Muscle layer of duodenum (tissue), 2 donors: ENCODE results near the gene SALL3.

Source experiments
- H3K27ac ChIP-seq: one replicate; pipeline ENCODE4 v1.7.0; 2013; ENCODE audit warnings: mild to moderate bottlenecking, low read length
- H3K27me3 ChIP-seq: one replicate; pipeline ENCODE4 v1.7.0; 2013; ENCODE audit warnings: low read depth, mild to moderate bottlenecking, control low read depth, low read length
- H3K36me3 ChIP-seq, 2 donors: one replicate each; pipeline ENCODE4 v1.7.0; 2013; ENCODE audit warnings: low read length in 2 of 2, control low read depth in 1 of 2, mild to moderate bottlenecking in 1 of 2; ENCODE audit not compliant: insufficient read depth in 2 of 2, control insufficient read depth in 1 of 2
- H3K4me1 ChIP-seq, 2 donors: one replicate each; pipeline ENCODE4 v1.7.0; 2013; ENCODE audit warnings: low read length in 2 of 2, mild to moderate bottlenecking in 2 of 2, control low read depth in 1 of 2, moderate library complexity in 1 of 2; ENCODE audit not compliant: insufficient read depth in 2 of 2, control insufficient read depth in 1 of 2
- H3K4me3 ChIP-seq, 2 donors: one replicate each; pipeline ENCODE4 v1.7.0; 2013; ENCODE audit warnings: low read length in 2 of 2, low read depth in 1 of 2, mild to moderate bottlenecking in 1 of 2
- H3K9me3 ChIP-seq, 2 donors: one replicate each; pipeline ENCODE4 v1.7.0; 2013; ENCODE audit warnings: low read length in 2 of 2, control low read depth in 1 of 2, mild to moderate bottlenecking in 1 of 2; ENCODE audit not compliant: control insufficient read depth in 1 of 2
- donor health status: healthy.

The SALL3 gene

DNA sequence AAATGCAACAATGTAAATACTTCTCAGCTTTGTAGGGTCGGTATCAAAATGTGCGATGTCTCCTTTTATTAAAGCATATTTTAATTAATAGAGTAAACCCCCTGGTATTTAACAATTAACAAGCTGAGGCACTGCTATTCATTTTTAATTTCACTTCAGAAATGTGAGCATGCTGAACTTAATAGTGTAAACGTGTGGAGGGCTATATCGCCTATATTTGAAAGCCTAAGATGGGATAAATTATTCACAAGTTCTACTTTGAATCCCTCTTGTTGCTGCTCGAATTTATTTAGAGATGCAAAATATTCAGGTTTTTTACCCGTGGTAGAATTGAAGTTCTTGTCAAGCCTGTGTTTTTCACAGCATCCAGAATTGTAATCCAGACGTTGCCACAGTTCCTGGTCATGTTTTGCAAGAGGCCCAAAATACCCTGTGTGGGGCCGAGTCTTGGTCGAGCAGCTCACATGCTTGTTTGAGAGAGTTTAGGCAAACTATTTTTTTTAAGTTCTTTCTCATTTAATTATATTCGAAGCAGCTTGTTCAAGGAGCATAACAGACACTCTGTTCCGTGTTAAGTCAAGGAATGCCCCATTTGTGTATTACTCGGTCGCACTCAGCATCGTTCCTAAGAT lies 2.5 kb downstream of the SALL3 start:
- Histone ChIP-seq H3K4me1 (peaks cover 0 to 33% of the 10 kb centered on the region in 2 donors), H3K27me3 (peaks cover 52% of the 10 kb centered on the region), H3K4me3 (no peak overlapping the region), H3K9me3 (no peaks in the 10 kb centered on the region), H3K27ac (no peak overlapping the region), H3K36me3 (no peaks in the 10 kb centered on the region)

DNA sequence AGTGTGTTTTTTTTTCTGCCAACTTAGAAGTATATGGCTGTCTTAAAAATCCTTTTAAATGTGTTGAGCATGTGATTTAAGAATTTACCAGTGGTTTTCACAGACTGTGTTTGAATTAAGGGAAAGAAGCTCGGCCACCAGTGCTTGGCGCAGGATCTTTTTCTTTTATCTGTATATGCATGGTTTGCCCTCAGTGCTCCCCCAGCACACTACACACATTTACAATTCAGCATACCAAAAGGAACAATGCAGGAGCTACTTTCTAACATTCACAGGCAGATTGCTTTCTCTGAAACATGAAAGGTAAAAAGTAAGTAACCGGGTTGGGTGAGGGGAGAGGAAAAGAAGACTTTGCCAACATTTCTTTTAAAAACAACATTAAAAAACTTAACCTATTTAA lies 3.9 kb downstream of the SALL3 start:
- Histone ChIP-seq H3K4me1 (peaks cover 0 to 24% of the 10 kb centered on the region in 2 donors), H3K4me3 (no peak overlapping the region), H3K27me3 (peaks cover 49% of the 10 kb centered on the region), H3K27ac (no peak overlapping the region), H3K9me3 (no peaks in the 10 kb centered on the region), H3K36me3 (no peaks in the 10 kb centered on the region)

DNA sequence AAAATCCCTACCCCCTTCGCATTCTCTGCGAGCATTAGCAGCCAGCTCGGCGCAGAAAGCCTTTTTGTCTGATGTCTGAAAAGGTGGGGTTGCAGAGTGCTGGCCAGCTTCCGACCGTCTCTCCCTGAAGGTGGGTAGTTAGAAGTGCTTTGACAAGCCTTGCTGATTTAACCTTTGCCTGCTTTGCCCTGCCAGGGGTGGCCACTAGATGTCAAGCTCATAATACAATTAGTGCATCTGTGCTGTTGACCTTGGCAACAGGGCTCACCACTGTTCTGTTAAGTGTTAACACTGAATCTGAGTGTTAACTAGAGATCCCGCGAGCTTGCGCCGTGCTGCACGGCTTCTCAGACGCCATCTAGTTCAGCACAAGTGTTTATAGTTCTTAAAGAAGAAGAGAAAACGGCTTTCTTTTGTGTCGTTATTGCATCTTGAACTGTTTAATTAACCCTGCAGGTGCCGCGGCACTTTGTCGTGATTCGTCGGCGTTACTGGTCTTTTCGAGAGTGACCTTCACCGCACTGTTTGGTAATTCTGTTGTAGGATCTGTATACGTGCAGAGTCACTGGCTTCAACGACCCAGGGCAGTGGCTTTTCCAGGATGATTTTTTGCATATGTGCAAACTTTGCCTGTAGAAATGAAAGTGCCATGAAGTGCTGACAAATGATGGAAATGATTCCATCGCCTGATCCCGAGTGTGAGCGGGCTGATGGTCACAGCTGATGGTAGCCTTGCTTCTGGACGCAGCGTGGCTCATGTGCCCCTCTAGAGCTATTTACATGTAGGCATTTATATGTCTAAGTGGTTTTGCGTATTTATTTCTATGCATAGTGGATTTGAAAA lies 5.5 kb downstream of the SALL3 start:
- no peaks in the 10 kb centered on the region for H3K36me3 ChIP-seq
- no peaks in the 10 kb centered on the region for H3K9me3 ChIP-seq
- no peak overlapping the region for H3K4me3 ChIP-seq
- no peak overlapping the region for H3K27ac ChIP-seq
- peaks cover 47% of the 10 kb centered on the region for H3K27me3 ChIP-seq
- H3K4me1 ChIP-seq, result peaks cover 0 to 18% of the 10 kb centered on the region in 2 donors

DNA sequence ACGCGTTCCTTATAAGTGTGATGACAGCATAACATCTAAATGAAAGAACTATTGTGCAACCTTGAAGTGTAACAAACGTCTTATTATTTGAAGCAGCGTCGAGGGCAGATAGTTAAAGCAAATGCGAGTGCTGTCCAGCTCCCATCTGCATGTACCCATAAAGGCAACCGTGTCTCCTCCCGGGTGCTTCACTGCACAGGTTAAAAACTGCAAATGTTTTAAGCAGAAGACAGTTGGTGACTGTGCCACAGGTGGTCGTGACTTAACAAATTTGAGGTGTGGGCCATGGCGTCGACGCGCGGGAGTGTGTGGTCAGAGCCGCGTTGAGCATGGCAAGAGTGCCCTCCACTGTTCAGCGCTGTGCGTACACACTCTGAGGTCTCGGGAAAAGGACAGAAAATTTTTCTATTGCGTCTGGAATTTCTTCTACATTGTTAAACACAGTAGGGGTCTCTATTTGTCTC lies 6.4 kb downstream of the SALL3 start:
- H3K36me3 ChIP-seq, result no peaks in the 10 kb centered on the region
- peaks cover 0 to 9% of the 10 kb centered on the region in 2 donors for H3K4me1 ChIP-seq
- H3K9me3 ChIP-seq, result no peaks in the 10 kb centered on the region
- H3K27ac ChIP-seq, result no peak overlapping the region
- no peak overlapping the region for H3K4me3 ChIP-seq
- H3K27me3 ChIP-seq, result peaks cover 42% of the 10 kb centered on the region

DNA sequence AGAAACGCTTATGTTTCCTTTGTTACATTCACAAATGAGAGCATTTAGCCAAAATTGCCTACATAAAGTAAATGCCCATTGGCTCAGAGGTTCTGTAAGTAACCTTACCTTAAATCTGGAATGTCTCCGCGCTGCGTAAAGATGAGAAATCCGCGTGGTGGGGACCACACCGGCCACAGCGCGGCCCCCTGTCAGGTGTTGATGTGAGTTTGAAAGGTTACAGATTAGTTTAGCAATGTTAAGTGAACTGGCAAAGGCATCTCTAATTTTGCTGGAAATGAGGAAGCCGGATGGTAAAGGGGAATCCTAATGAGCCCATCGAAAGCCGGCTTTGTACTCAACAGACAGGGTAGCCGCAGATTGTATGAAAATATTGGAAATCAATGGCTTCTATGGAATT lies 11.8 kb downstream of the SALL3 start:
- no peaks in the 10 kb centered on the region for H3K27me3 ChIP-seq
- H3K4me3 ChIP-seq, result no peak overlapping the region
- no peaks in the 10 kb centered on the region for H3K9me3 ChIP-seq

DNA sequence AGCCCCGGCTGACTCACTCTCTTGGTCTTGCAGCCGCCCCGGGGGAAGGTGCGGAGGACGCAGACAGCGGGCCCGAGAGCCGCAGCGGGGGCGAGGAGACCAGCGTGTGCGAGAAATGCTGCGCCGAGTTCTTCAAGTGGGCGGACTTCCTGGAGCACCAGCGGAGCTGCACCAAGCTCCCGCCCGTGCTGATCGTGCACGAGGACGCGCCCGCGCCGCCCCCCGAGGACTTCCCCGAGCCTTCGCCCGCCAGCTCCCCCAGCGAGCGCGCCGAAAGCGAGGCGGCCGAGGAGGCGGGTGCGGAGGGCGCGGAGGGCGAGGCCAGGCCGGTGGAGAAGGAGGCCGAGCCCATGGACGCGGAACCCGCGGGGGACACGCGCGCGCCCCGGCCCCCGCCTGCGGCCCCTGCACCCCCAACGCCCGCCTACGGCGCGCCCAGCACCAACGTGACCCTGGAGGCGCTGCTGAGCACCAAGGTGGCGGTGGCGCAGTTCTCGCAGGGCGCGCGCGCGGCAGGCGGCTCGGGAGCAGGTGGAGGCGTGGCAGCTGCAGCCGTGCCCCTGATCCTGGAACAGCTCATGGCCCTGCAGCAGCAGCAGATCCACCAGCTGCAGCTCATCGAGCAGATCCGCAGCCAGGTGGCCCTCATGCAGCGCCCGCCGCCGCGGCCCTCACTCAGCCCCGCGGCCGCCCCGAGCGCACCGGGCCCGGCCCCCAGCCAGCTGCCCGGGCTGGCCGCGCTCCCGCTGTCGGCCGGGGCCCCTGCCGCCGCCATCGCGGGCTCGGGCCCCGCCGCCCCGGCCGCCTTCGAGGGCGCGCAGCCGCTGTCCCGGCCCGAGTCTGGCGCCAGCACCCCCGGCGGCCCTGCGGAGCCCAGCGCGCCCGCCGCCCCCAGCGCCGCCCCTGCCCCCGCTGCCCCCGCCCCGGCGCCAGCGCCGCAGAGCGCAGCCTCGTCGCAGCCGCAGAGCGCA lies 12.7 kb downstream of the SALL3 start:
- H3K4me1 ChIP-seq, result no peaks in the 10 kb centered on the region
- H3K4me3 ChIP-seq, result no peak overlapping the region
- H3K36me3 ChIP-seq, result no peaks in the 10 kb centered on the region
- H3K27ac ChIP-seq, result no peak overlapping the region
- H3K27me3 ChIP-seq, result no peaks in the 10 kb centered on the region
- no peaks in the 10 kb centered on the region for H3K9me3 ChIP-seq

More for the DNA sequence above, 11.8 kb downstream of the SALL3 start:
- H3K27ac ChIP-seq, result no peak overlapping the region
- no peaks in the 10 kb centered on the region for H3K36me3 ChIP-seq
- no peaks in the 10 kb centered on the region for H3K4me1 ChIP-seq

DNA sequence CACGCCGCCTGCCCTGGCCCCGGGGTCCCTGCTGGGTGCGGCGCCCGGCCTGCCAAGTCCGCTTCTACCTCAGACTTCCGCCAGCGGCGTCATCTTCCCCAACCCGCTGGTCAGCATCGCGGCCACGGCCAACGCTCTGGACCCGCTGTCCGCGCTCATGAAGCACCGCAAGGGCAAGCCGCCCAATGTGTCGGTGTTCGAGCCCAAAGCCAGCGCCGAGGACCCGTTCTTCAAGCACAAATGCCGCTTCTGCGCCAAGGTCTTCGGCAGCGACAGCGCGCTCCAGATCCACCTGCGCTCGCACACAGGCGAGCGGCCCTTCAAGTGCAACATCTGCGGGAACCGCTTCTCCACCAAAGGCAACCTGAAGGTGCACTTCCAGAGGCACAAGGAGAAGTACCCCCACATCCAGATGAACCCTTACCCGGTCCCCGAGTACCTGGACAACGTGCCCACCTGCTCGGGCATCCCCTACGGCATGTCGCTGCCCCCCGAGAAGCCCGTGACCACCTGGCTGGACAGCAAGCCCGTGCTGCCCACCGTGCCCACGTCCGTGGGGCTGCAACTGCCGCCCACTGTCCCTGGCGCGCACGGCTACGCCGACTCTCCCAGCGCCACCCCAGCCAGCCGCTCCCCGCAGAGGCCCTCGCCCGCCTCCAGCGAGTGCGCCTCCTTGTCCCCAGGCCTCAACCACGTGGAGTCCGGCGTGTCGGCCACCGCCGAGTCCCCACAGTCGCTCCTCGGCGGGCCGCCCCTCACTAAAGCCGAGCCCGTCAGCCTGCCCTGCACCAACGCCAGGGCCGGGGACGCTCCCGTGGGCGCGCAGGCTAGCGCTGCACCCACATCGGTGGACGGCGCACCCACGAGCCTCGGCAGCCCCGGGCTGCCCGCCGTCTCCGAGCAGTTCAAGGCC lies 13.7 kb downstream of the SALL3 start:
- Histone ChIP-seq H3K36me3 (no peaks in the 10 kb centered on the region), H3K27me3 (no peaks in the 10 kb centered on the region), H3K4me3 (no peak overlapping the region), H3K9me3 (no peaks in the 10 kb centered on the region), H3K27ac (no peak overlapping the region), H3K4me1 (no peaks in the 10 kb centered on the region)

DNA sequence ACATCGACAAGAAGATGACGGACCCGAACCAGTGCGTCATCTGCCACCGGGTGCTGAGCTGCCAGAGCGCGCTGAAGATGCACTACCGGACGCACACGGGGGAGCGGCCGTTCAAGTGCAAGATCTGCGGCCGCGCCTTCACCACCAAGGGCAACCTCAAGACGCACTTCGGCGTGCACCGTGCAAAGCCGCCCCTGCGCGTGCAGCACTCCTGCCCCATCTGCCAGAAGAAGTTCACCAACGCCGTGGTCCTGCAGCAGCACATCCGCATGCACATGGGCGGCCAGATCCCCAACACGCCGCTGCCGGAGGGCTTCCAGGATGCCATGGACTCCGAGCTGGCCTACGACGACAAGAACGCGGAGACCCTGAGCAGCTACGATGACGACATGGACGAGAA lies 14.4 kb downstream of the SALL3 start:
- H3K36me3 ChIP-seq, result no peaks in the 10 kb centered on the region
- no peak overlapping the region for H3K27ac ChIP-seq
- no peak overlapping the region for H3K4me3 ChIP-seq
- no peaks in the 10 kb centered on the region for H3K9me3 ChIP-seq
- H3K4me1 ChIP-seq, result no peaks in the 10 kb centered on the region
- no peaks in the 10 kb centered on the region for H3K27me3 ChIP-seq

DNA sequence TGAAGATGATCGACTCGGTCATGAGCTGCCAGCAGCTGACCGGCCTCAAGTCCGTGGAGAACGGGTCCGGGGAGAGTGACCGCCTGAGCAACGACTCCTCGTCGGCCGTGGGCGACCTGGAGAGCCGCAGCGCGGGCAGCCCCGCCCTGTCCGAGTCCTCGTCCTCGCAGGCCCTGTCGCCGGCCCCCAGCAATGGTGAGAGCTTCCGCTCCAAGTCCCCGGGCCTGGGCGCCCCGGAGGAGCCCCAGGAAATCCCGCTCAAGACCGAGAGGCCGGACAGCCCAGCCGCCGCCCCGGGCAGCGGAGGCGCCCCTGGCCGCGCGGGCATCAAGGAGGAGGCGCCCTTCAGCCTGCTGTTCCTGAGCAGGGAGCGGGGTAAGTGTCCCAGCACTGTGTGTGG lies 14.9 kb downstream of the SALL3 start:
- Histone ChIP-seq H3K27me3 (no peaks in the 10 kb centered on the region), H3K9me3 (no peaks in the 10 kb centered on the region), H3K36me3 (no peaks in the 10 kb centered on the region), H3K4me3 (no peak overlapping the region), H3K4me1 (no peaks in the 10 kb centered on the region), H3K27ac (no peak overlapping the region)

DNA sequence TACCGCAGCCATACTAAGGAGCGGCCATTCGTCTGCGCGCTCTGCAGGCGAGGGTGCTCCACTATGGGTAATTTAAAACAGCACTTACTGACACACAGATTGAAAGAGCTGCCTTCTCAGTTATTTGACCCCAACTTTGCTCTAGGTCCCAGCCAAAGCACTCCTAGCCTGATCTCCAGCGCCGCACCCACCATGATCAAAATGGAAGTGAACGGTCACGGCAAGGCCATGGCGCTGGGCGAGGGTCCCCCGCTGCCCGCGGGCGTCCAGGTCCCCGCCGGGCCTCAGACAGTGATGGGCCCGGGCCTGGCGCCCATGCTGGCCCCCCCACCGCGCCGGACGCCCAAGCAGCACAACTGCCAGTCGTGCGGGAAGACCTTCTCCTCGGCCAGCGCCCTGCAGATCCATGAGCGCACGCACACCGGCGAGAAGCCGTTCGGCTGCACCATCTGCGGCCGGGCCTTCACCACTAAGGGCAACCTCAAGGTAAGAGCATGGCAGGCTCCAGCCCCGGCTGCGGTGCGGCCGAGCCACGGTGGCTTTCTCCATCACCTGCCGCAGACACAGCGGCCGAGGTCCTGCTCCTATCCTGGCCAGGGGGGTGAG lies 15.5 kb downstream of the SALL3 start:
- Histone ChIP-seq H3K27me3 (no peaks in the 10 kb centered on the region), H3K4me1 (no peaks in the 10 kb centered on the region), H3K36me3 (no peaks in the 10 kb centered on the region), H3K27ac (no peak overlapping the region), H3K4me3 (no peak overlapping the region), H3K9me3 (no peaks in the 10 kb centered on the region)
